HG02571 (cell line): ENCODE data around the gene ZNF18.

Experiments used
- ATAC-seq: cut with Tn5 transposase; IDR thresholded peaks from one replicate; pipeline ENCODE4 v1.9.1; 2021; ENCODE audit warnings: mild to moderate bottlenecking, moderate library complexity; ENCODE audit not compliant: unreplicated experiment

The ZNF18 gene

GRCh38 chr17:11997147-11997971, at the start of gene ZNF18:
Gene ZNF18 (minus strand): TSS chr17:11997475. CDS start chr17:11992829, 4,646 bp downstream.
- peak; percentile 94 for ATAC-seq

GRCh38 chr17:12046786-12047185, 49.5 kb upstream of the ZNF18 start:
- no peak for ATAC-seq

- ATAC-seq = no peak
These were observed 46.4 kb upstream of the ZNF18 start for GRCh38 chr17:12043702-12044101.

- ATAC-seq = no peak
These were observed 44.0 kb upstream of the ZNF18 start for GRCh38 chr17:12041312-12041711.

GRCh38 chr17:12040478-12040877, 43.2 kb upstream of the ZNF18 start:
- no peak for ATAC-seq

GRCh38 chr17:12037970-12038369, 40.7 kb upstream of the ZNF18 start:
- ATAC-seq = no peak

GRCh38 chr17:12035673-12036072, 38.4 kb upstream of the ZNF18 start:
- no peak for ATAC-seq

GRCh38 chr17:12034538-12034937, 37.3 kb upstream of the ZNF18 start:
- no peak for ATAC-seq

GRCh38 chr17:12028611-12029010, 31.3 kb upstream of the ZNF18 start:
- no peak for ATAC-seq

- no peak for ATAC-seq
These were observed 30.4 kb upstream of the ZNF18 start for GRCh38 chr17:12027658-12028057.

- ATAC-seq = no peak
These were observed 27.1 kb upstream of the ZNF18 start for GRCh38 chr17:12024327-12024726.

- ATAC-seq = no peak
These were observed 25.0 kb upstream of the ZNF18 start for GRCh38 chr17:12022310-12022709.

- ATAC-seq = no peak
These were observed 24.4 kb upstream of the ZNF18 start for GRCh38 chr17:12021623-12022140.

GRCh38 chr17:12020642-12021622, 23.7 kb upstream of the ZNF18 start, which contains the start of gene MAP2K4:
Gene MAP2K4 (plus strand): TSS chr17:12020877. CDS start chr17:12020887, 10 bp downstream.
- peak; percentile 90 for ATAC-seq

GRCh38 chr17:12007466-12007865, 10.2 kb upstream of the ZNF18 start:
- ATAC-seq = no peak

GRCh38 chr17:11999696-12000095, 2.4 kb upstream of the ZNF18 start:
- ATAC-seq = no peak

GRCh38 chr17:11997972-11998233, 628 bp upstream of the ZNF18 start:
- ATAC-seq = no peak

- peak; percentile 25 for ATAC-seq
These were observed 541 bp downstream of the ZNF18 start for GRCh38 chr17:11996722-11997146.

- ATAC-seq = no peak
These were observed 5.8 kb downstream of the ZNF18 start for GRCh38 chr17:11991461-11991860.

- ATAC-seq = no peak
These were observed 6.8 kb downstream of the ZNF18 start for GRCh38 chr17:11990363-11990983.

- no peak for ATAC-seq
These were observed 10.3 kb downstream of the ZNF18 start for GRCh38 chr17:11986942-11987329.
